ENCODE results near the gene GRK5.

DNA sequence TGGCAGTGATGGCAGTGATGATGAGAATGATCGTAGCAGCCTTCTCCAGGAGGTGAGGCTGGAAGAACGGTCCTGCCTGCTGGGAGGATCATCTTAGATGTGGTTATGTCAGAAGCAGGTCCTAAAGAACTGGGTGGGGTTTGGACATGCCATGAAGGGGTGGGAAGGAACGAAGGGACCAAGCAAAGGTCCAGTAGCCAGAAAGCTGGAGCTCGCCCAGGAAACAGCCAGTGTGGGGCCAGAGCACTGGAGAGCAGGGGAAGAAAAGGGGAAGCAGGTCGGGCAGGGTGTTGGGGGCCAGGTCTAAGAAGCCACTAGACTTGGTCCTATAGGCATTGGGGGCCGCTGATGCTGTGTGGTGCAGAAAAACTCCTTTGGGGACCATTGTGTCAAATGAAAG lies 207.8 kb downstream of the GRK5 start:
- no peak for TF ChIP-seq EP300 (IDR thresholded peaks at IDR 0.05)
- TF ChIP-seq POLR2A (IDR thresholded peaks at IDR 0.05): no peak
